SHP77 (cell line): Measurements from ENCODE around the gene MPP3.

ENCODE experiments used
- DNase-seq, 2 experiments: peaks; one replicate each; lab custom pipeline; 2025; lab: John Stamatoyannopoulos, UW

Gene MPP3

DNA sequence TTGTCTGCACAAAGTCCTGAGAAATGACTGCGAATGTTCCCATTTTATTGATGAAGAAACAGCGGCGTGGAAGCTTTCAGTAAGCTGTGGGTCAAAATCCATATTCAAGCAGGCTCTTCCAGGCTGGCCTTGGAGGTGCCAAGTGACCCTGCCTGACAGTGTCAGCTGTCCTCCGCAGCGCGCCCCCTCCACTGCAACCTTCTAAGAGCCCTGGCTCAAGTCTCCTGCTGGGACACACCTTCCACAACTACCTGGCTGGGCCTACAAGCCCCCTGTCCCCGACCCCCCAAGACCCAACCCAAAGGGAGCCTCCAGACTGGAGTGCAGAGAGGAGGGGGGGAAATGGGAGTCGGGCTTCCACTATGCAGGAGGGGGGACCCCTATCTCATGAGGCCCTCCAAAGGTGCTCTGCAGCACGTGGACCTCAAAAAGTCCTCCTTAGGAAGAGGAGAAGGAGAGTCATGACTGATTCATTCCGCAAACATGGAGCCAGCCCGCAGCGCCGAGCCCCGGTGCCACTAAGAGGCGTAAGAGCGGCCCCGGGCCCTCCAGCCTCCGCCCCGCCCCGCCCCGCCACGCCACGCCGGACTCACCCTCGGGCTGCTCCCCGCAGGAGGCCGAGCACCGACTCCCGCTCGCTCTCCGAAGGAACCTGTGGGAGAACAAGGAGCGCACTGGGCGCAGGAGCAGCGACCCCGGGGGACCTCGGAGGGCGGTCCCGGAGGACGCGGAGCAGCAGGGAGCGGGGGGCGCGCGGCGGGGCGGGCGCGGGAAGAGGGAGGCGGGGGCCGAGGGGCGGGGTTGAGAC lies 574 bp downstream of the MPP3 start:
- DNase-seq, result peak in 1 of 2 experiments; percentile 15

DNA sequence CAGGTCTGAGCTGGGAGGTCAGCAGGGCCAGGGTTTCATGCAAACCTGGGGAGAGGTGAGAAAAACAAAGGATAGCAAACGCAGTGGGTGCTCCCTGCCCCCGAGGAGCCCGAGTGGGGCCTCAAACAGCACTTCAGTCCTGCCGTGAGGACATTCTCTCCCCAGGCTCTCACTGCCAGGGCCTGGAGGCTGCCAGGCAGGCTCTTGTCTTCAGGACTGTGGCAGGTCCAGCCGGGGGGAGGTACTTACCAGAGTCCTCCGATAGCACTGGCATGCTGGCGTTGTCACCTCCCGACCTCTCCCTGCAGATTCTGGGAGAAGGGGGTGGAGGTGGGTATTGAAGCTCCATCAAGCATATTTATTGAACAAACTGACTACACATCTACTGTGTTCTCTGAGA lies 1.3 kb downstream of the MPP3 start:
- DNase-seq, result no peak

DNA sequence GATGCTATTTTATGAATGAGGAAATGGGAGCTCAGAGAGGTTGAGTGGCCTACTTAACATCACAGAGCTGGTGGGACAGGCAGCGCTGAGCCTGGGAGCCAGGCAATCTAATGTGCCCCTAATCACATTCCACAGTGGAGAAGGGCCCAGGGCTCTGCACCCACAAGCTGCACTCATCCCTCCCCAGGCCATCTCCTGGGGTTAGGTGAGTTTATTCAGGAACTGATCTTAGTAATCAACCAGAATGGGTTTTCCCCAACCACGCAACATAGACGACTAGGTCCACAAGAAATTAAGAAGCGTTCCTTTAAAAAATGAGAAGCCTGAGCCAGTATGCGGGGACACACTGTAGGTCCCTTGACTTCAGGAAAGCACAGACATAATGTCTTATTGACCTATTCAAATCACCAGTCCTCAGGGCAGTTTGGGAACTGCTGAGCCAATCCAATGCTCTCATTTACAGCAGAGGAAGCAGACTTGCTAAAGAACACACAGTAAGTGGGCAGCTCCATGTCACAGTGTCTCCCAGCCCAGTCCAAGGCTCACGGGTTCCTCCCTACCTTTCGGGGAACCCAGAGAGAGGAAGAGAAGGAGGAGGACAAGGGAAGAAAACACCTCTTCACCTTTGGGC lies 2.3 kb downstream of the MPP3 start:
- DNase-seq, result no peak

DNA sequence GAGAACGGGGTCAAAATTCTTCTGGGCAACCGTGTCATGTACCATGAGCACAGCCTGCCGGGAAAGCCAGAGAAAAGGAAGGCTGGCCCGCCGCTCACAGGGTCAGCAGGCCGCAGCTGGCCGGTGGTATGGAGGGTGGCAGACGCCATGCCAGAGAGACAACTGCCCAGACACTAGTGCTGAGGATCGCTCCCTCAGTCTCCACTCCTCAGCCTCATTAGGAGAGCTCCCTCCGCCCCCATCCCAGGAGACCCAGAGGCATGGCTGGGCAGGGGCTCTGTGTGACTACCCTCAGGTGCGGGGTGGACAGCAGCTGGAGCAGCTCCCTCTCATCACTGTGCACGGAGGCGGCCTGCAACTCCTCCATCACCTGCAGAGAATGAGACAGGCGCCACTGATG lies 3.2 kb downstream of the MPP3 start:
- no peak for DNase-seq

DNA sequence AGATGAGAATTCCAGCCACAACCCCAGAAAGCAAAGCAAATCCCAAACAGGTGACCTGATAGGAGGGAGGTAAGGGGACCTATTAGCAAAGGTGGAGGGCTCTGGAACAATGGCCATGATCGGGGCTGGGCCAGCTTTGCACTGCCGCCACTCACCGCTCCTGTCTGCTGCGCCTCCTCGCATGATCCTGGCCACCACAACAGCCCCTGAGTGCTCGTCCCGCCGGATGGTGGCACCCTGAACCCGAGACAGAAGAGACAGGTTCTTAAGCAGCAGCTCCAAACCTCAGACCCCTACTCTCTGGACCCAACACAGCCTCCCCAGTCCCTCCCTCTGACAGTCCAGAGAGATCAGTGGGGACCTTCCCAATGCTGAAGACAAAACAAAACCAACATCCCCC lies 5.3 kb downstream of the MPP3 start:
- DNase-seq, result no peak

DNA sequence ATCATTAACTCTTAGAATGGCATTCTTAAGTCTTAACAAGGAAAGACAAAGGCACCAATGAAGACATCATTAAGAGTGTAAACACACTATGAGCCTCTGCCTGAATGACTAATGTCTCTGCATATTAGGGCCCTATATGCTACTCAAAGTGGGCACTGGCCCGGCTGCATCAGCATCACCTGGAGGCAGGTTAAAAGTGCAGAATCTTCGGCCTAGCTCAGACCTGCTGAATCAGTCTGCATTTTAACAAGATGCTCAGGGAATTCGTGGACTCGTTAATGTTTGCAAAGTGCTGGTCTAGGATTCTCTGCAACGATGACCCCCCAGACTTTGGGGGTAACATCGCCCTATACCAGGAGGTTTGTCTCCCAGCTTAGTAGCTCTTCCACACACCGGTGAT lies 6.7 kb downstream of the MPP3 start:
- DNase-seq, result no peak

DNA sequence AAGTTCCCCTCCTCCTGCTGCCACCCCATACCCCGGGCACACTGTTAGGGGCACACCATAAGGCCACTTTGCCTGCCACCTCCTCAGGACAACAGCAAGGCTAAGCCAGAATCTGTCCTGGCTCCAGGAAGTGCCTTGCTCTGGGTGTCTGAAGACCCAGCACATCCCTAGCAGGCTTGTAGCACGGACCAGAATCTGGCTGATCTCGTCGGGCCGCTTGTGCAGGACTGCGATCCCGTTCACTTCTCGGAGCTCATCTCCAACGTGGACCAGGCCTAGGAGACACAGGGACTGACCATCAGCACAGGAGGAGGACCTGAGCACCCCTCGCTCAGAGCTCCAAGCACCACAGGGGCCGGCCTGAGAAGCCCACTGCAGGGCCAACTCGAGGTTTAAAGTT lies 7.4 kb downstream of the MPP3 start:
- DNase-seq, result no peak

DNA sequence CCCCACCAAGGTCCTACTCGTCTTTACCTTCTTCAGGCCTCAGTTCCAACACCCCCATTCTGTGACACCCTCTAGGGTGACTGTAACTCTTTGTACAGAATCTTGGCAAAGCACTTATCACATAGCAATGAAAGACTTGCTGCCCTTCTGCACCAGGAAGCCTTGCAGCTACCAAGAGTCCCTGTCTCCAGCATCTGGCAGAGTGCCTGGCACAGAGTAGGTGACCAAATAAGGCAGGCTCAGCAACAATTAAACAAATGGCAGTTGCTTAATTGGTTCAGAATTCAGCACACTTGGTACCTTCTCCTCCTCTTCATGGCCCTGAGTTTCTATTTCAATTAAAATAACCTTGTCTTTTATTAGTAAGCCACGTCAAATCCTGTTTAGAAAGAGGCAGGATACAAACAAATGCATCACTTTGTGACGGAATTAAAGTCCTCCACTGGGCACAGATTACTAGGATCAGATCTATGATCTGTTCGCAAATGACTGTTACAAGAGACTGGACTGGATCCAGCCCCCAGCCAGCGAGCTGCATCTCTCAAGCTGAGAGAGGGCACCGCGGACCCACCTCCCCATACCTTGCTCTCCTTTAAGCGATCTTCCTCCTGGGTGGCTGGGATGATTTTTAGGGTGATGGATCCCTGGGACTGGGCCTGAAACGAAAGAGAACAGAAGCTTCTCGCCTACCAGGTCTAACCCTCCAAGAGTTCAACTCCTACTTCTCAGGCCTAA lies 9.4 kb downstream of the MPP3 start:
- no peak for DNase-seq

DNA sequence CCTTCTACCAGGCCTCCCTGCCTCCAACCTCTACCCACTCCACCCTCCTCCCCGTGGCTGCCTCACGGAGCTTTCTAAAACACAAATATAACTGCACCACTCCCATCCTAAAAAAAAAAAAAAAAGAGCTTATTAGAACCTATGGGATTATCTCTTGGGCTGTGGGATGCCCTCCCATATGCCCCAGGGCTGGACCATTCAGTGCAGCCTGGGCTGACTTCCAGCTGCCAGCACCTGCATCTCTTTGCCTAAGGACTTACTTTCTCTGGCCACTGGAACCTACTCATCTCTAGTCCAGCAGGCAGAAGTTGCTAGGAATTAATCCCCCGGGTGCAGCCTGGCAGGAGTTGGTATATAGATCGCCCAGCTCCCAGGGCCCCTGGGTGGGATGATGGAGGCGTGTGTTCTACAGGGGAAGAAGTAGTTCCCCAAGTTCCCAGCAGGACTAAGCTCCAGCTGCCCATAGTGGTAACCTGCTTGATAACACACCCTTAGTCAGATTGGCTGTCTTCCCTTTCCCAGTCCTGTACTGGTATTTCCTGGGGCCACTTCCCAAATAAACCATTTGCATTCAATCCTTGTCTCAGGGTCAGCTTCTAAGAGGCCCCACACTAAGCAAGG lies 10.3 kb downstream of the MPP3 start:
- no peak for DNase-seq

DNA sequence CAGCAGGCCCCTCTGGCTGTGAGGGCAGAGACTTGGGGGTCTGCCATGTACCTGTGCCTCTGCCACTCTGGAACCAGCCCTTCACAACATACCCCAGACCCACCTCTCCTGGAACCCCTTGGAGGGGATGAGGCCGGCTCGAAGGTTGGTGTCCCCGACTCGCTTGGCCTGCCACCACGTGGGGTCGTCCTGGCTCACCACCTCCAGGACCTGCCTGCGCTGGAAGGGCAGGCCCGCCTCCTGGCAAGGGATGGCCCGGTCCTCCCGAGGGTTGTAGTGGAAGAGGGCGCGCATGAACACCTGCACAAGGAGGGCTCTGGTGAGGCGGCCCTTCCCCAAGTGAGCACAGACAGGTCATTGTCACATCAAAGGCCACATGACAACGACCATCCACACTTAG lies 12.2 kb downstream of the MPP3 start:
- DNase-seq, result no peak

DNA sequence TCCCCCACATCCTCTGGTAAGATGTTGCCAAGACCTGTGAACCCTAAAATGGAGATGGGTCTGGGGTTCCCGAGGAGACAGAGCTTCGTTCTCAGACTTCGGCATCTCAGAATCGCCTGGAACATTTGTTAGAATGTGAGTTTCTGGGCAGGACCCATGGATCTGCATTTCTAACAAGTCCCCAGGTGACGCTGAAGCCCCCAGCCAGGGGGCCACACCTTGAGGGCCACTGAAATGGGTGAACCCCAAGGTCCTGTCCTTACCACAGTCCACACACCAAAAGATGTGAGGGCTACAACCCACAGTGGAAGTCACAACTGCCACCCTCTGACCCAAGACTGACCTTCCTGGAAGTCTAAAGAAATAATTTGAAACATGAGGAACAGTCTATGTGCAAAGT lies 14.0 kb downstream of the MPP3 start:
- DNase-seq, result no peak

DNA sequence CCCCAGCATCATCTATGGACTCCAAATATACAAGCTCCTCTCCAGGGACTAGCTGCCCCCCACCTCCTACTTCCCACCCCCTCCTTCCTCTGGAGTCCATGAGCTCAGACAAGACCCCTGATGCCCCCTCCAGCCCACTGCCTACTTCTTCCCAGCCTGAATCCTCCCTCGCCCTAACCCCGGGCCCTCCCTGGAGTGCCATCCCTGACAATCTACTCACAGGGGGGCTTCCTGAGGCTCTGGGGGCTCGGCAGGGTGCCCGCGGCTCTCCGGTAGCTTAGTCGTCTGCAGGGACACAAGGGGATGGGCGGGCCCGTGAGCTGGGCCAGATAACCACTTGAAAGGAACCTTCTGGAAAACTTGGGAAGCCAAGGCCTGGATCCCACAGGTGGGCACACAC lies 15.1 kb downstream of the MPP3 start:
- DNase-seq, result no peak

DNA sequence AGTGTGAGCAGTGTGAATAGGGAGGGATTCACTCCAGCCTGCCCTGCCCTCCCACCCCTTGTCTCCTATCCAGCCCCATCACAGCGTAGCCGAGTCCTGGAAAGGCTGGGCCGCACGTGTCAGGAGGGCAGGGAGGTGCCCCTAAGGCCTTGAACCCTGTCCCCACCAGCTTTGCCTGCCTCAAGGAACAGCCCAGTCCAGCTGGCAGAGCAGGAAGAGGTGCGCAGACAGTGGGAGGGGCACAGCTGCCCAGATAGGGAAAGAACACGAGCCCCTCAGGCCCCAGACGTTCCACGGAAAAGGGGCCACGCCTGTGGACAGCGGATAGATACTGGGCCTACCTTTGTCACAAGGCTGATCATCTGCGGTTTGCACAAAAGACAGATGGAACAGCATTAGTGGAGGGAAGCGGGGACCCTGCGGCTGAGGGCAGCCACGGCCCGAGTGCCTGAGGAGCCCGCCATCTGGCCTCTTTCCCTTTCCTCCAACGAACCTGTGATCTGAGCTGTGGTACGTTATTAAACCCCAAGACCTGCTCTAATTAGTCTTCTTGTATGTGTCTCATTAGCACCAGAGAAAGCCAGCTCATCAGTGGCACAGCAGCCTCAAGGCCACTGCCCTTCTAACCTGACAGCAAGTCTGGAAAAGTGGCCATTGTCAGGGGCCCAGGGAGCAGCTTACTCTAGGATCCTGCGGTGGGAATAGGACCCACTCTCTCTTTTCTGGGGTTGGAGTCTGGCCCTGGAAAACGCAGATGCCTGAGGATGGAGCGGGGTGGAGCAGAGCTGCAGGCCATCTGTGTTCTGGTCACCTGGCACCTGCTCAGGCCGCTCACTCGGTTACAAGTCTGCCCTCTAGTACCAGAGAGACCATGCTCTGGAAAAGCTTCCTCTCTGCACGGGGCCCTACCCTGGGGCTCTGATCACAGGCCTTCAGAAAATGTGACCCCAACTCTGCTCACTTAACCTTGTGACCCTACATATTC lies 16.3 kb downstream of the MPP3 start:
- DNase-seq, result no peak

DNA sequence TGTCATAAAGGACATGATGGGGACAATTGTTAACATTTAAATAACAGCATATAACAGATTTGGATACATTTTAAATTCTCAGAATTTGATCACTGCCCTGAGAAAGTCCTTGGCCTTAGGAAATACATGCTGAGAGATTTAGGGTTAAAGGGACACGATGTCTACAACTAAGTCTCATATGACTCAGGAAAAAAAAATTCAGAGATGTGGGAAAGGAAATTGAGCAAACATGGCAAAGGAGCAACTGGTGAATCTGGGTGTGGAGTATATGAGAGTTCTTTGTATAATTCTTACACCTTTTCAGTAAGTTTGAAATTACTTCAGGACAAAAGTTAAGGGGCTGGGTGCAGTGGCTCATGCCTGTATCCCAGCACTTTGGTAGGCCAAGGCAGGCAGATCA lies 18.2 kb downstream of the MPP3 start:
- no peak for DNase-seq

DNA sequence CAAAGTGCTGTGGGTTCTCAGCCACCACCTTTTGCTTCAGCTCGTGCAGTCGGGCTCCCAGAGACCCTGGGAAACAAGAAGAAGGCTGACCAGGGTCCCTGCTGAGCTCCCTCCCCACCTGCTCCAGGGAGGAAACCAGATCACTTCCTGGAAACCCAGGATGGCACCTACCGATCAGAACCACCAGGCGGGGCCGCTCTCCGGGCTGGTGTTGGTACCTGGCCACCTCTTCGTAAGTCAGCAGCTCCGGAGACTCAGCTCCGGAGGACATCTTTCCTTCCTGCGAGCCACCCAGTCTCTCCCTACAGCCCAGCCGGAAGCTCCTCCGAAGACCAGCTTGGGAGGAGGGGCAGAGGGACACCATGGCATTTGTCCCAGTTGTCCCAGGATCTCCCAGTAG lies 18.9 kb downstream of the MPP3 start:
- no peak for DNase-seq

DNA sequence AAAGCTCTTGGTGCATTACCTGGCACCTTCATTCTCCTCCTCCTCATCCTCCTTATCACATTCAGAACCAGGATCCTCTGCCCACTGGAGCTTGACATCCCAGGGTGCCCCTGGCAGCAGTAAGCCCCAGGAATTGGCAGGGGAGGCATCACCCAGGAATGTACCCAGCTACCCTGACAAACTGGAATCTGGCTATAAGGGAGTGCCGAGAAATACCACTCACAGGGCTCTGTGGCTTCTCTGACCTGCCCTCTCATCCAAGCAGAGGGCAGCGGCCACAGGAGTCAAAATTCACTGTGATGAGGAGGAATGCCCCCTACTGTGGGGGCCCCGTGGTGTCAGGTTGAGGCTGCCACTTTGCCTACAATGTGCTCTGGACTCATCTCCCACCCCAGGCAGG lies 19.6 kb downstream of the MPP3 start:
- DNase-seq, result no peak

DNA sequence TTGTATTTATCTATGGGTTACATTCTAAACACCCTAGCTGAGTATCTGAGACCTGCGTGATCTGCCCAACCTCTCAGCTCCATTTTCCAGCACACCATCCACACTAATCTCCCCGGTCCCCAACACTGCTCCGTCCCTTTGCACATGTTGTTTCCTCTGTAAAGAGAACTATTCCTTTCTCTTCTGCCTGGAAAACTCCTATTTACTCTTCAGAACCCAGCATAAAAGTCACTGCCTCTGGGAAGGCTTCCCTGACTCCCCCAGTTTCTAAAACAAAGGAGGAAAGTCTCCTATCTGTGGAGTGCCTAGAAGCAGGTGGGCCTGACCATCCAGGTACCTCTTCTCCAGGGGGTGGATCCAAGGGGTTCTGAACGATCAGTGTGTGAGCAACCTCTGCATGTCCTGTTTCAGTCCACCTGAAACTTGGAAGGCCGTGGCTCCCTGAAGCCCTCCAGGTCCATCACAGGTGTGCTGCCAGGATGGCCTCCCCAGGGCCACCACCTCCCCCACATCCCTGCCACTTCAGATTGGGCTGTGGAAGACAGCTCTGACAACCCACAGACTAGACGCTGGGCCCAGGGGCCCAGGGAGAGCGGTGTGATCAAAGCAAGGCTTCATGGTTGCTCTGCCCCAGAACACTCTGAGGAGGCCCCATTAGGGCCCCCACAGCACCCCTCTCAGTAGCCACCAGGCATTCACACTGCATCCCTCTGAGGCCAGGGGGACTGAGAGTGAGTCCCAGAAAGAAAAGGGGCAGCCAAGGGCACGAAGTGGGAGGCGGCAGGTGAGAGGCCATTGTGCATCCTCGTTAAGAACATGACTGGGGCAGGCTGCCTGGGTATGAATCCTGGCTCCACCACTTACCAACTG lies 20.3 kb downstream of the MPP3 start:
- DNase-seq, result no peak

DNA sequence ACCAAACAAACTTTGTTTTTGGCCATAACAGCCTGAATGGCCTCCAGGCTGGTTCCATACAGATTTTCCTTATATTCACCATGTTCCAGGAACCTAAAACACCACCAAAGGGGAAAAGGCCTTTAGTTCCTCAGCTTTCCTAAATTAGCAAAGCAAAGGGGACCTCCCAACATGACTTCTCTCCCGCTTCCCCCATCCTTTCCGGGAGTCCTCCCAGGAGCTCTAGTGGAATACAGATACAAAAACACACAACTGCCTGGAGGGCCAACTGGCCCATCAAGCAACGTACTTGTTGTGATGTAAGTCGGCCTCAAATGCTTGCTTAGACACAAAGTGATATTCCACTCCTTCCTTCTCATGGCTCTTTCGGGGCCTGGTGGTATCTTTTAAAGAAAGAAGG lies 22.1 kb downstream of the MPP3 start:
- DNase-seq, result no peak

DNA sequence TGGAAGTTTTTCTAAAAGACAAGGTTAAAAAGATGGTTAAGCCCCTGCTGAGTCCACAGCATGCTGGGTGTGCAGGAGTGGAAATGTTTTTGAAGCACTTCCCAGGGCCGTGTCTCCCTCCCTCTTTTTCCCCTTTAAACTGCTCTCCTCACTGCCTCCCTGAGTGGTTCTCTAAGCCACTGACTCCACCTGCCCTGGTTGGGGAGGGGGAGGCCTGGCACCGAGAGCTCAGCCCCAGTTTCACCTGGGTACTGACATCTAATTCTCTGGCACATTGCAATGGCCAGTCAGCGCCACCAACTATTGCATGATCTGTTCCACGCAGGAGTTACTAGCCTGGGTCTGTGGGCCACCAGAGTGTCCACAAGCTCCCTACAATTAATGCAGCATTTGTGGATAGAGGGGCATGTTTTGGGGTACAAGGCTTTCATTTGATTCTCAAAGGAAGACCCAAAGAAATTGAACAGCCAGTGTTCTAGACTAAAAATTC lies 22.7 kb downstream of the MPP3 start:
- no peak for DNase-seq

DNA sequence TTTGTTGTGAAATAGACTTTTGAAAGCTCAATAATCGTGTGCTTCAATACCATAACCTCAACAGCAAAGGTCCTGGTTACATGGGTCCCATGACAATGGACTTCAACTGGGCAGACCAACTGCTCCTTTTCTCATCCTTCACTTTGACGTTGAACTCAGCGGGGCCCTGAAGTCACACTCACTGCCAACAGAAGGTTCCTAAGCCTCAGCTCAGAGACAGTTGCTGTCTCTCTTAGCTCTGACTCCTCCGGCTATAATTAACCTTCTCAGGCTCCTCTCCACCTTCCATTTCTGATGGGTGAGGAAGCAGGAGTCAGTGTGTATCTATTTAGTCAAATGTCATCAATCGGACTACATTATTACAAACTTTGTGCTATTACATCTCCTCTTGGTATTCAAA lies 23.8 kb downstream of the MPP3 start:
- no peak for DNase-seq
